Activated CD8-positive, alpha-beta memory T cell treated with anti-CD3 and anti-CD28 coated beads, Interleukin-2, amount 50 U/mL, for 1 hour (primary cell): ENCODE data around the gene DIO1.

Experiments used
- DNase-seq: peaks from one replicate; pipeline ENCODE4 v3.0.0-alpha.2; 2020; ENCODE audit errors: extremely low read depth

DIO1 gene

GRCh38 chr1:53894644-53895043 lies 657 bp downstream of the DIO1 start:
- no peak for DNase-seq

GRCh38 chr1:53895421-53895820 lies 1.4 kb downstream of the DIO1 start:
- no peak for DNase-seq

GRCh38 chr1:53896635-53897229 lies 2.7 kb downstream of the DIO1 start:
- DNase-seq, result no peak

- no peak for DNase-seq
Observed at GRCh38 chr1:53899206-53899628, 5.2 kb downstream of the DIO1 start.

GRCh38 chr1:53899708-53900107 lies 5.7 kb downstream of the DIO1 start:
- no peak for DNase-seq

GRCh38 chr1:53902235-53903138 lies 8.5 kb downstream of the DIO1 start:
- no peak for DNase-seq

- no peak for DNase-seq
Observed at GRCh38 chr1:53905509-53905908, 11.5 kb downstream of the DIO1 start.

GRCh38 chr1:53906121-53906520 lies 12.1 kb downstream of the DIO1 start:
- DNase-seq, result no peak

GRCh38 chr1:53909946-53910345 lies 16.0 kb downstream of the DIO1 start:
- no peak for DNase-seq

GRCh38 chr1:53911442-53911841 lies 17.5 kb downstream of the DIO1 start:
- DNase-seq, result no peak

GRCh38 chr1:53913352-53914033 lies 19.5 kb downstream of the DIO1 start:
- DNase-seq, result no peak

- DNase-seq, result no peak
Observed at GRCh38 chr1:53918343-53918742, 24.4 kb downstream of the DIO1 start.

GRCh38 chr1:53919675-53920066 lies 25.7 kb downstream of the DIO1 start:
- no peak for DNase-seq

GRCh38 chr1:53927376-53927881 lies 33.4 kb downstream of the DIO1 start:
- no peak for DNase-seq

GRCh38 chr1:53929246-53929960 lies 35.4 kb downstream of the DIO1 start:
- no peak for DNase-seq

- no peak for DNase-seq
Observed at GRCh38 chr1:53930932-53931331, 36.9 kb downstream of the DIO1 start.

- DNase-seq, result no peak
Observed at GRCh38 chr1:53931523-53931922, 37.5 kb downstream of the DIO1 start.

GRCh38 chr1:53934170-53934765 lies 40.3 kb downstream of the DIO1 start:
- no peak for DNase-seq

GRCh38 chr1:53936430-53936829 lies 42.4 kb downstream of the DIO1 start:
- DNase-seq, result no peak

- no peak for DNase-seq
Observed at GRCh38 chr1:53938136-53938830, 44.3 kb downstream of the DIO1 start.
